Neuronal stem cell (in vitro differentiated cells): ENCODE data around the gene SLC17A2.

ENCODE experiments used
- DNase-seq: peaks from one replicate; pipeline ENCODE4 v3.0.0-alpha.2; 2013; ENCODE audit warnings: low spot score
- H2AFZ ChIP-seq: one replicate; pipeline ENCODE4 v1.6.1; 2013; ENCODE audit warnings: mild to moderate bottlenecking, low read length, inconsistent platforms
- H2AK5ac ChIP-seq: 2 replicates; pipeline ENCODE4 v1.6.1; 2013; ENCODE audit warnings: low read depth, mild to moderate bottlenecking, inconsistent platforms, low read length, moderate library complexity, mixed read lengths
- H2BK120ac ChIP-seq: 2 replicates; pipeline ENCODE4 v1.6.1; 2013; ENCODE audit warnings: low read depth, mild to moderate bottlenecking, inconsistent platforms, low read length, moderate library complexity, mixed read lengths
- H2BK12ac ChIP-seq: one replicate; pipeline ENCODE4 v1.6.1; 2013; ENCODE audit warnings: low read length, inconsistent platforms
- H2BK15ac ChIP-seq: 2 replicates; pipeline ENCODE4 v1.6.1; 2013; ENCODE audit warnings: mild to moderate bottlenecking, low read length, inconsistent platforms, mixed read lengths
- H2BK5ac ChIP-seq: one replicate; pipeline ENCODE4 v1.6.1; 2013; ENCODE audit warnings: inconsistent platforms, mild to moderate bottlenecking, low read length, moderate library complexity
- H3K14ac ChIP-seq: one replicate; pipeline ENCODE4 v1.6.1; 2013; ENCODE audit warnings: low read length, inconsistent platforms
- H3K18ac ChIP-seq: 2 replicates; pipeline ENCODE4 v1.6.1; 2013; ENCODE audit warnings: low read length, inconsistent platforms
- H3K23ac ChIP-seq: 2 replicates; pipeline ENCODE4 v1.6.1; 2013; ENCODE audit warnings: low read depth, mild to moderate bottlenecking, mixed read lengths, low read length, inconsistent platforms; ENCODE audit not compliant: poor library complexity
- H3K27ac ChIP-seq: replicated peaks from 3 replicates; pipeline ENCODE4 v1.5.1; 2013; ENCODE audit warnings: low read length, inconsistent platforms
- H3K27me3 ChIP-seq, 3 experiments: 2 replicates each; pipeline ENCODE4 v1.6.1; 2013; ENCODE audit warnings: low read length in 3 of 3, mild to moderate bottlenecking in 2 of 3, inconsistent platforms in 1 of 3, low read depth in 1 of 3, mixed read lengths in 1 of 3, moderate library complexity in 1 of 3; ENCODE audit not compliant: control insufficient read depth in 3 of 3, insufficient read depth in 3 of 3
- H3K36me3 ChIP-seq, 2 donors: replicated peaks in 1 of 2; 2 replicates each; pipeline ENCODE4 v1.6.1; 2013; ENCODE audit warnings: low read length in 2 of 2; ENCODE audit not compliant: control insufficient read depth in 2 of 2, insufficient read depth in 2 of 2
- H3K4ac ChIP-seq: 2 replicates; pipeline ENCODE4 v1.6.1; 2013; ENCODE audit warnings: inconsistent platforms, mild to moderate bottlenecking, low read length, moderate library complexity
- H3K4me1 ChIP-seq, 2 donors: 1 replicate in 1 of 2; 2 replicates in 1 of 2; pipeline ENCODE4 v1.6.1; 2013; ENCODE audit warnings: low read length in 2 of 2, low read depth in 1 of 2; ENCODE audit not compliant: control insufficient read depth in 2 of 2, insufficient read depth in 1 of 2
- H3K4me2 ChIP-seq: one replicate; pipeline ENCODE4 v1.6.1; 2013; ENCODE audit warnings: mild to moderate bottlenecking, low read length, inconsistent platforms; ENCODE audit not compliant: insufficient read depth, poor library complexity, severe bottlenecking
- H3K4me3 ChIP-seq, 2 donors: 2 replicates each; pipeline ENCODE4 v1.5.1; 2013; ENCODE audit warnings: low read length in 2 of 2, mild to moderate bottlenecking in 2 of 2, inconsistent platforms in 1 of 2, moderate library complexity in 1 of 2
- H3K79me1 ChIP-seq: one replicate; pipeline ENCODE4 v1.6.1; 2013; ENCODE audit warnings: low read depth, mild to moderate bottlenecking, inconsistent platforms, low read length, moderate library complexity
- H3K9ac ChIP-seq: one replicate; pipeline ENCODE4 v1.6.1; 2013; ENCODE audit warnings: mild to moderate bottlenecking, low read depth, low read length, inconsistent platforms; ENCODE audit not compliant: poor library complexity
- H3K9me3 ChIP-seq, 2 donors: replicated peaks in 1 of 2; 2 replicates each; pipeline versions ENCODE3 to v1.6.1; 2013; ENCODE audit warnings: low read length in 2 of 2, mild to moderate bottlenecking in 2 of 2, inconsistent platforms in 1 of 2, low read depth in 1 of 2, mixed read lengths in 1 of 2, moderate library complexity in 1 of 2; ENCODE audit not compliant: control insufficient read depth in 2 of 2, insufficient read depth in 1 of 2
- H4K8ac ChIP-seq: one replicate; pipeline ENCODE4 v1.6.1; 2013; ENCODE audit warnings: low read depth, mild to moderate bottlenecking, inconsistent platforms, low read length, moderate library complexity
- H4K91ac ChIP-seq: one replicate; pipeline ENCODE4 v1.6.1; 2013; ENCODE audit warnings: low read length, low read depth, mild to moderate bottlenecking, inconsistent platforms; ENCODE audit not compliant: poor library complexity
- WGBS, 2 donors: extraction: QIAGEN DNeasy Blood & Tissue Kit; methylation state at CpG; one replicate each; pipeline ENCODE4 v1.1.7; 2013; ENCODE audit warnings: missing lambda C conversion rate in 2 of 2, mixed read lengths in 1 of 2; ENCODE audit not compliant: insufficient read length in 2 of 2, insufficient replicate concordance in 1 of 2; ENCODE audit errors: extremely low coverage in 2 of 2; 5-methylcytosine and 5-hydroxymethylcytosine counted together

SLC17A2 gene

GRCh38 chr6:25874118-25874517 is 56.4 kb downstream of the SLC17A2 start, which contains the start of gene SLC17A3:
Gene SLC17A3 (minus strand): TSS chr6:25874243. CDS start chr6:25868387, 5,856 bp downstream.
- Histone ChIP-seq H3K4me3 (no peak within 1 kb of the TSS), H3K36me3 (no peaks in the 10 kb centered on the region), H4K8ac (no peak within 1 kb of the TSS), H3K79me1 (no peaks in the 10 kb centered on the region), H2BK120ac (no peak within 1 kb of the TSS), H3K27ac (no peak within 1 kb of the TSS), H3K23ac (no peak within 1 kb of the TSS), H3K14ac (no peak within 1 kb of the TSS), H4K91ac (no peak within 1 kb of the TSS), H3K4ac (no peak within 1 kb of the TSS), H3K4me2 (no peak within 1 kb of the TSS), H2BK12ac (no peak within 1 kb of the TSS), H2AFZ (no peak within 1 kb of the TSS), H3K9ac (no peak within 1 kb of the TSS), H3K18ac (no peak within 1 kb of the TSS), H3K27me3 (no peaks in the 10 kb centered on the region), H2BK5ac (no peak within 1 kb of the TSS), H2AK5ac (no peak within 1 kb of the TSS), H3K4me1 (no peaks in the 10 kb centered on the region), H2BK15ac (no peak within 1 kb of the TSS), H3K9me3 (no peaks in the 10 kb centered on the region)
- no peak for DNase-seq
- no CpG with 5 or more reads among the region's 3 CpGs for WGBS, 2 donors

DNA sequence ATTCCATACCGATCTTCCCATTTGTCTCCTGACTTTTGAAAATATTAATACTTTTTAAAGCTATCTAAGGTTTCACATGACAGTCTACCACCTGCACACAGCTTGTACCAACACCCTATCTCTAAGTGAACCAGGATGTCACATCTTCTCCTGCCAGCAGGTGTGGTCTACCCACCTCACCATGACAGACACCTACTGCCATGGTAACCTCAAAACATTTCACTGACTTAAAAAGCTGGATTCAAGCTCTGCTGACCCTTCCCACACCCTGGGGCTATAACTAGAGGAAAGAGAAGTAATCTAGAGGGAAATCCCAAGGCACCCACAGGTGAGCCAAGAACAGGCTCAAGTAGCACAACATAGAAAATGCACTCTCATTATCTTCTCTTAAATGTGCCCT is 57.7 kb downstream of the SLC17A2 start:
- Histone ChIP-seq H2AFZ (no peak overlapping the region), H2BK15ac (no peak overlapping the region), H3K27me3 (no peaks in the 10 kb centered on the region), H3K18ac (no peak overlapping the region), H3K4me1 (no peaks in the 10 kb centered on the region), H2AK5ac (no peak overlapping the region), H2BK12ac (no peak overlapping the region), H2BK120ac (no peak overlapping the region), H3K14ac (no peak overlapping the region), H3K23ac (no peak overlapping the region), H3K4me3 (no peak overlapping the region), H4K91ac (no peak overlapping the region), H3K9me3 (no peaks in the 10 kb centered on the region), H3K79me1 (no peaks in the 10 kb centered on the region), H3K9ac (no peak overlapping the region), H4K8ac (no peak overlapping the region), H3K36me3 (no peaks in the 10 kb centered on the region), H3K27ac (no peak overlapping the region), H2BK5ac (no peak overlapping the region), H3K4me2 (no peak overlapping the region), H3K4ac (no peak overlapping the region)
- WGBS, 2 donors = no CpG with 5 or more reads among the region's 1 CpG
- no peak for DNase-seq

- Histone ChIP-seq H4K8ac (no peak overlapping the region), H4K91ac (no peak overlapping the region), H2BK120ac (no peak overlapping the region), H3K9ac (no peak overlapping the region), H2BK5ac (no peak overlapping the region), H3K18ac (no peak overlapping the region), H3K79me1 (no peaks in the 10 kb centered on the region), H2BK15ac (no peak overlapping the region), H2BK12ac (no peak overlapping the region), H3K4me1 (no peaks in the 10 kb centered on the region), H3K27me3 (no peaks in the 10 kb centered on the region), H3K4me3 (no peak overlapping the region), H2AFZ (no peak overlapping the region), H3K4ac (no peak overlapping the region), H3K4me2 (no peak overlapping the region), H3K36me3 (no peaks in the 10 kb centered on the region), H3K9me3 (no peaks in the 10 kb centered on the region), H3K27ac (no peak overlapping the region), H2AK5ac (no peak overlapping the region), H3K23ac (no peak overlapping the region), H3K14ac (no peak overlapping the region)
- DNase-seq = no peak
- WGBS, 2 donors = no CpG with 5 or more reads among the region's 1 CpG
Measured at GRCh38 chr6:25869840-25870239, 60.7 kb downstream of the SLC17A2 start.

DNA sequence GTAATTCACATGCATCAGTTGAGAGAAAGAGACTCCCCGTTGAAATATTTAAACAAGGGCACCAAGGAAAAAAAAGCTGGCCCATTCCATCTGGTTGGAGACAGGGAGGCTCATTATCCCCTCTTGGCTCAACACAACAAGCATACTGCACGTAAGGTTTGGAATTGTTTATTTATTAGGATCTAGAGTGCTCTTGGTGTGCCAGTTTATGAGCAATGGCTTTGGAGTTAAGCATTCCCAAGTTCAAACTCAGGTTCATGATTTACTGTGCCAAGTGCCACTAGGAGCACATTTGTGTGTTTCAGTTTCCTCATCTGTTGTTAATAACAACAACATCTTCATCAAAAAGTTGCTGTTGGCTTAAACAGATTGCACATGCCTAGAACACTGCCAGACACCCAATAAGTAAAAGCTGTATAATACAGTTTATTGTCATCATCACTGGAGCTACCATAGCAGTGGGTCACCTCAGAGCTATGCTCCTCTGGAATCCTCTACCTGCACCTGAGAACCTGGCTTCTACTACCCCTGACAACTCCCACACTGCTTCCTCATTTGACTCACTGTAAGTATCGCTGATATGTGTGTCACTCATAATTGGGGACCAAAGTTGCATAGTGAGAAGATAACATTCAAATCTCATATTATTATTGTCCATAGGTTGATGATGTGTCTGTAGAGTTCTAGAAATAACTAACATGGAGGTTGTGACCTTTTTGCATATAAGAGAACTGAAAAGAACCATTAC is 61.9 kb downstream of the SLC17A2 start:
- H2BK12ac ChIP-seq = no peak overlapping the region
- H3K79me1 ChIP-seq = no peaks in the 10 kb centered on the region
- H4K8ac ChIP-seq = no peak overlapping the region
- H3K4me1 ChIP-seq = no peaks in the 10 kb centered on the region
- no peak overlapping the region for H3K27ac ChIP-seq
- no CpG with 5 or more reads among the region's 3 CpGs for WGBS, 2 donors
- no peaks in the 10 kb centered on the region for H3K27me3 ChIP-seq
- H3K23ac ChIP-seq = no peak overlapping the region
- H3K9me3 ChIP-seq = no peaks in the 10 kb centered on the region
- no peak overlapping the region for H4K91ac ChIP-seq
- H3K4me3 ChIP-seq = no peak overlapping the region
- H2BK5ac ChIP-seq = no peak overlapping the region
- H3K4me2 ChIP-seq = no peak overlapping the region
- H3K4ac ChIP-seq = no peak overlapping the region
- H2AK5ac ChIP-seq = no peak overlapping the region
- H3K9ac ChIP-seq = no peak overlapping the region
- H3K18ac ChIP-seq = no peak overlapping the region
- DNase-seq = no peak
- no peaks in the 10 kb centered on the region for H3K36me3 ChIP-seq
- H3K14ac ChIP-seq = no peak overlapping the region
- no peak overlapping the region for H2BK120ac ChIP-seq
- no peak overlapping the region for H2BK15ac ChIP-seq
- no peak overlapping the region for H2AFZ ChIP-seq
